CD8-positive, alpha-beta memory T cell (primary cell): Measurements from ENCODE around the gene OSBPL3. TPM values are rescaled to one million over a fixed set of nuclear protein-coding genes. Genes with fewer than 3 reads are reported as not detected.
A peak's percentile ranks its signal among the peaks of the same experiment; 100 is the strongest.

Experiments used
- CTCF ChIA-PET: fragments of 350-600 bp; sonication (Branson Sonifier 250); formaldehyde crosslinking; loops from one replicate; lab custom pipeline; 2021; ENCODE audit warnings: antibody characterized with exemption; lab: Charles Lee
- POLR2A ChIA-PET: fragments of 350-600 bp; sonication (Branson Sonifier 250); formaldehyde crosslinking; loops from one replicate; lab custom pipeline; 2021; ENCODE audit warnings: antibody characterized with exemption; lab: Charles Lee
- DNase-seq, 5 donors: peaks; one replicate each; pipeline versions ENCODE4 v3.0.0 to v3.0.0-alpha.2; 2020 to 2022; ENCODE audit warnings: mixed read lengths in 1 of 5
- H3K27ac ChIP-seq: one replicate; pipeline ENCODE4 v1.7.0; 2013; ENCODE audit warnings: low read depth, mild to moderate bottlenecking, low read length, moderate library complexity
- H3K27me3 ChIP-seq: 2 replicates; pipeline ENCODE4 v1.7.0; 2013; ENCODE audit warnings: low read length, mild to moderate bottlenecking; ENCODE audit not compliant: insufficient read depth, poor library complexity, severe bottlenecking
- H3K36me3 ChIP-seq: 2 replicates; pipeline ENCODE4 v1.7.0; 2013; ENCODE audit warnings: mild to moderate bottlenecking, low read length, moderate library complexity; ENCODE audit not compliant: insufficient read depth
- H3K4me1 ChIP-seq: 2 replicates; pipeline ENCODE4 v1.7.0; 2013; ENCODE audit warnings: mild to moderate bottlenecking, low read length, moderate library complexity; ENCODE audit not compliant: insufficient read depth
- H3K4me3 ChIP-seq: 2 replicates; pipeline ENCODE4 v1.7.0; 2013; ENCODE audit warnings: mild to moderate bottlenecking, low read length
- H3K9me3 ChIP-seq: 2 replicates; pipeline ENCODE4 v1.7.0; 2013; ENCODE audit warnings: mild to moderate bottlenecking, low read length
- H3K27ac Mint-ChIP-seq, 8 donors: one replicate each; pipeline ENCODE4 v1.8.0; 2020 to 2021; ENCODE audit warnings: mixed read lengths in 8 of 8, mild to moderate bottlenecking in 6 of 8, inconsistent platforms in 3 of 8, moderate library complexity in 3 of 8
- H3K27me3 Mint-ChIP-seq, 2 donors: one replicate each; pipeline ENCODE4 v1.8.0; 2020 to 2021; ENCODE audit warnings: mixed read lengths in 2 of 2, mild to moderate bottlenecking in 1 of 2, moderate library complexity in 1 of 2
- H3K36me3 Mint-ChIP-seq, 3 donors: one replicate each; pipeline ENCODE4 v1.8.0; 2020 to 2021; ENCODE audit warnings: mixed read lengths in 3 of 3, inconsistent platforms in 1 of 3, mild to moderate bottlenecking in 1 of 3
- H3K4me1 Mint-ChIP-seq, 3 donors: one replicate each; pipeline ENCODE4 v1.8.0; 2020 to 2021; ENCODE audit warnings: mixed read lengths in 3 of 3, inconsistent platforms in 1 of 3, mild to moderate bottlenecking in 1 of 3
- H3K4me3 Mint-ChIP-seq, 7 donors: one replicate each; pipeline ENCODE4 v1.8.0; 2020 to 2021; ENCODE audit warnings: mixed read lengths in 7 of 7, mild to moderate bottlenecking in 6 of 7, moderate library complexity in 4 of 7, inconsistent platforms in 2 of 7
- H3K9me3 Mint-ChIP-seq, 5 donors: one replicate each; pipeline ENCODE4 v1.8.0; 2020 to 2022; ENCODE audit warnings: mixed read lengths in 5 of 5, mild to moderate bottlenecking in 3 of 5, moderate library complexity in 2 of 5, inconsistent platforms in 1 of 5
- polyA plus RNA-seq: library from polyadenylated mRNA; unstranded; fragments of 300-500 nt; fragmentation: Illumina TruSeq; gene quantifications from one replicate; pipeline ENCODE4 v1.2.3, GENCODE V29; 2021
- total RNA-seq, 2 experiments: library from RNA; stranded (reverse); gene quantifications; one replicate each; pipeline ENCODE4 v1.2.3, GENCODE V29; 2021

Gene OSBPL3, protein sequence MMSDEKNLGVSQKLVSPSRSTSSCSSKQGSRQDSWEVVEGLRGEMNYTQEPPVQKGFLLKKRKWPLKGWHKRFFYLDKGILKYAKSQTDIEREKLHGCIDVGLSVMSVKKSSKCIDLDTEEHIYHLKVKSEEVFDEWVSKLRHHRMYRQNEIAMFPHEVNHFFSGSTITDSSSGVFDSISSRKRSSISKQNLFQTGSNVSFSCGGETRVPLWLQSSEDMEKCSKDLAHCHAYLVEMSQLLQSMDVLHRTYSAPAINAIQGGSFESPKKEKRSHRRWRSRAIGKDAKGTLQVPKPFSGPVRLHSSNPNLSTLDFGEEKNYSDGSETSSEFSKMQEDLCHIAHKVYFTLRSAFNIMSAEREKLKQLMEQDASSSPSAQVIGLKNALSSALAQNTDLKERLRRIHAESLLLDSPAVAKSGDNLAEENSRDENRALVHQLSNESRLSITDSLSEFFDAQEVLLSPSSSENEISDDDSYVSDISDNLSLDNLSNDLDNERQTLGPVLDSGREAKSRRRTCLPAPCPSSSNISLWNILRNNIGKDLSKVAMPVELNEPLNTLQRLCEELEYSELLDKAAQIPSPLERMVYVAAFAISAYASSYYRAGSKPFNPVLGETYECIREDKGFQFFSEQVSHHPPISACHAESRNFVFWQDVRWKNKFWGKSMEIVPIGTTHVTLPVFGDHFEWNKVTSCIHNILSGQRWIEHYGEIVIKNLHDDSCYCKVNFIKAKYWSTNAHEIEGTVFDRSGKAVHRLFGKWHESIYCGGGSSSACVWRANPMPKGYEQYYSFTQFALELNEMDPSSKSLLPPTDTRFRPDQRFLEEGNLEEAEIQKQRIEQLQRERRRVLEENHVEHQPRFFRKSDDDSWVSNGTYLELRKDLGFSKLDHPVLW
- total RNA-seq (10 to 100 TPM; 71.7 to 72.5 TPM), polyA plus RNA-seq (16.4 TPM)

DNA sequence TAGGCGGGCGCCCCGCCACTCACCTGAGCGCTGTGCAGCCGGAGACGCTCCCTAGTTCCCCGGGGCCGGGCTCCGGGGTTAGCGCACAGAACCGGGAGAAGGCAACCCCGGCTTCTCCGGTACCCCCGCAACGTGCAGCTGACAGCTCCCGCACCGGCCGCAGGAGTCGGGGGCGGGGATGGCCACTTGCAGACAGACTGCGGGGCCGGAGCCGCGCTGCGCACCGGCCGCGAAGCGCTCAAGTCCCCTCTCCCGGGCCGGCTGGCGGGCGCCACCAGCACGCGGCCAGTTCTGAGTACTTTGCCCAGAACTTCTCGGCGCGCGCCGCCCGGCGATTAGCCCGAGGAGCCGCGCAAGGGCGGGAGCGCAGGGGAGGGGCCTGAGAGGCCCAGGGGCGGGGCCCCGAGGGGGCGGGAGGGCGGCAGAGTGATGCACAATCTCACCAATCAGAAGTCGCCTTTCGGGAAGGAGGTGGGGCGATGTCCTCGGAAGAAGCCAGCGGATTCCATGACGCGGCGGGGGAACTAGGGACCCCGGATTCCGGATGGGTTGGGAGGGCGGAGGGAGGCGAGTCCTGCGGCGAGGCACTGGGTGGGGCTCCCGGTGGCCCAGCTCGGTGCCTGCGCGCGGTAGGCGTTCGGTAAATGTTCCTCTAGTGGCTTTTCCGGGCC is at the start of gene OSBPL3:
TSS of gene OSBPL3 (minus strand) at position 316 of the 671 bp plus-strand sequence. CDS start 87,706 bp downstream, outside the sequence.
- peak within 1 kb of the TSS; percentile 79 to 99 (median 95) for H3K27ac Mint-ChIP-seq

DNA sequence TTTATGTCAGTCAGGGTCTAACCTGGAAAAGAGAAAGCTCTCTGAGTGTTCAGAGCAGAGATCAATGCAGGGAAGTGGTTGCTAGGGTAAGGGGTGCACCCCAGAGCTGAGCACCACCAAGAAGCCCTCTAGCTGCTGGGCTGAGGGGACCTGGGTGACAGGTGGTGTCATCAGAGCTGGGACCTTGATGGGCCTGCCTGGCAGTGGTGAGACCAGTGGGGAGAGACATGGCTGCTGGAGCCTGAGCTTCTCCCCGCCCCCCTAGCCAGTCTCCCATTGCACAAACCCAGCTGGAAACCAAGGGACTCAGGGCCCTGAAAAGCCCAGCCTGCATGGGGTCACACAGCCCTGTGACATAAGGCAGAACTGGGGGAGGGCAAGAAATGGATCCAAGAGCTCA is 49.1 kb upstream of the OSBPL3 start:
- Histone ChIP-seq H3K4me1 (peaks cover 28% of the 10 kb centered on the region), H3K36me3 (no peaks in the 10 kb centered on the region), H3K4me3 (no peak overlapping the region), H3K9me3 (no peaks in the 10 kb centered on the region), H3K27me3 (no peaks in the 10 kb centered on the region), H3K27ac (peak overlapping the region; percentile 32)
- H3K9me3 Mint-ChIP-seq, result no peaks in the 10 kb centered on the region
- peaks cover 47 to 77% (median 76%) of the 10 kb centered on the region in 3 donors for H3K4me1 Mint-ChIP-seq
- H3K36me3 Mint-ChIP-seq, result peaks cover 0 to 8% (median 2%) of the 10 kb centered on the region in 3 donors
- peaks cover 0 to 2% of the 10 kb centered on the region in 2 donors for H3K27me3 Mint-ChIP-seq
- ChIA-PET POLR2A (interaction anchor here (0.6 to 1.8 kb wide), 7 partner anchors 35 to 208 kb away, joined by 3 to 10 read pairs (median 4); partner anchors contain the start of genes CYCS and OSBPL3), CTCF (interaction anchor here (0.9 to 4.7 kb wide), 12 partner anchors 13 to 217 kb away, joined by 3 to 27 read pairs (median 8); partner anchors contain the start of gene OSBPL3)
- DNase-seq, result peak in 1 of 5 donors; percentile 49
- H3K4me3 Mint-ChIP-seq, result peak overlapping the region in 6 of 7 donors; percentile 51 to 73 (median 63)
- peak overlapping the region; percentile 76 to 98 (median 87) for H3K27ac Mint-ChIP-seq

More for the DNA sequence above, at the start of gene OSBPL3:
- Mint-ChIP-seq H3K27me3 (no peaks in the 10 kb centered on the region), H3K4me1 (peaks cover 51 to 64% (median 64%) of the 10 kb centered on the region in 3 donors), H3K9me3 (no peaks in the 10 kb centered on the region), H3K4me3 (peak within 1 kb of the TSS; percentile 87 to 99 (median 97)), H3K36me3 (peaks cover 0 to 17% (median 0%) of the 10 kb centered on the region in 3 donors)
- Histone ChIP-seq H3K27ac (peak within 1 kb of the TSS; percentile 87), H3K9me3 (no peaks in the 10 kb centered on the region), H3K4me3 (peak within 1 kb of the TSS; percentile 96), H3K27me3 (no peaks in the 10 kb centered on the region), H3K4me1 (peaks cover 45% of the 10 kb centered on the region), H3K36me3 (no peaks in the 10 kb centered on the region)
- DNase-seq, result peak; percentile 92 to 98 (median 97)
- ChIA-PET CTCF (interaction anchor here (0.8 to 7.3 kb wide), 32 partner anchors 10 to 168 kb away, joined by 3 to 86 read pairs (median 5); no protein-coding TSS in a partner anchor), POLR2A (interaction anchor here (0.5 to 4.7 kb wide), 12 partner anchors 16 to 158 kb away, joined by 3 to 51 read pairs (median 8); partner anchors contain the start of gene CYCS)

DNA sequence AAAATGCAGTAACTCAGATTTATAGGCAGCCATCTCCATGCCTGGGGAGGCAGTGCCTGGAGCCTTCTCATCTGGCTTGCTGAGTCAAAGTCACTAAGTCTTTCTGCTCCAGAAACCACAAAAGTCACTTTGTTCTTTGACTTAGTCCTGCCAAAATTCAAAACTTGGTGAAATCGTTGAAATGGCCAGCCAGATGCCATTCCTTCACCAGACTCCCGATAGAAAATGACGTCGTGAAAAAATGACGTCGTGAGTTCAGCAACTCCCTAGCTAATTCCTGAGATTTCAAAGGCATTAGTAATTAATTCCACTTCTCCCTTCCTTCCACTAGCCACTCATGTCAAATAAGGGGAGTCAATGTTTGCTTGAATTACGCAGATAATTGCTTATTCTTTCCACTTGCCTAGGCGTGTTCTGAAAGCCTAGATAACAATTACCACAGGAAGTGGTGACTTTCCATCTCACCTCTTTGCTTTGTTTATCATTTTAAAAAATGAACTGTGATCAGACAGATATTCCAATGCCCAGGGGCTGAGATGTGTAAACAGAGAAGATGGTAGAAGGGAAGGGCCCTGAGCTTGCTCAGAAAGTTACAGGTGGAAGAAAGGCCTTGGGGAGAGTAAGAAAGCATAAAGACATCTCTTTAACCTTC is 48.5 kb upstream of the OSBPL3 start:
- Mint-ChIP-seq H3K4me1 (peaks cover 47 to 77% (median 76%) of the 10 kb centered on the region in 3 donors), H3K4me3 (peak overlapping the region; percentile 3 to 73 (median 61)), H3K27me3 (peaks cover 0 to 2% of the 10 kb centered on the region in 2 donors), H3K36me3 (peaks cover 0 to 8% (median 2%) of the 10 kb centered on the region in 3 donors), H3K9me3 (no peaks in the 10 kb centered on the region), H3K27ac (peak overlapping the region; percentile 76 to 98 (median 87))
- POLR2A ChIA-PET, result interaction anchor here (0.6 to 1.8 kb wide), 7 partner anchors 35 to 208 kb away, joined by 3 to 10 read pairs (median 4); partner anchors contain the start of genes CYCS and OSBPL3
- H3K4me1 ChIP-seq, result peaks cover 28% of the 10 kb centered on the region
- no peaks in the 10 kb centered on the region for H3K36me3 ChIP-seq
- peak overlapping the region; percentile 35 for H3K4me3 ChIP-seq
- CTCF ChIA-PET, result interaction anchor here (0.9 to 4.7 kb wide), 12 partner anchors 12 to 216 kb away, joined by 3 to 27 read pairs (median 8); partner anchors contain the start of gene OSBPL3
- H3K27me3 ChIP-seq, result no peaks in the 10 kb centered on the region
- peak overlapping the region; percentile 32 for H3K27ac ChIP-seq
- DNase-seq, result peak in 3 of 5 donors; percentile 25 to 55 (median 51)
- H3K9me3 ChIP-seq, result no peaks in the 10 kb centered on the region

DNA sequence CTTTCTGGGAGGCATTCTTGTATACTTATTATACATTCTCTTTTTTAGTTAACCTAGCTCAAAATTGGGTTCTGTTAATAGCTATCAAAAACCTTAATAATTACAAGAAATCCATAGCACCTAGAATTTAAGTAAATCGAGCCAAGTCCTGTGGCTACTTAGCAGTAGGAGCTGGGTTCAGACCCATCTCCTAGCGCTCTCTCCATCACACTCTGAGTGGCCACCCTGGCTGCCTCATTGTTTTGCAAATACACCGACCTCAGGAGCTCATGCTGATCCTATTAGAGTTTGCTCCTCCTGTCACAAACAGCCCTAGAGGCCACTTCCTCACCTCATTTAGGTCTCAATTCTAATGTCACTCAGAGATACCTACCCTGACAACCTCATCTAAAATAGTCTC is 46.2 kb upstream of the OSBPL3 start:
- Mint-ChIP-seq H3K27ac (peak overlapping the region in 1 of 8 donors; percentile 40), H3K27me3 (no peaks in the 10 kb centered on the region), H3K36me3 (peaks cover 0 to 8% (median 2%) of the 10 kb centered on the region in 3 donors), H3K9me3 (no peaks in the 10 kb centered on the region), H3K4me1 (peaks cover 42 to 65% (median 60%) of the 10 kb centered on the region in 3 donors), H3K4me3 (no peak overlapping the region)
- no peak overlapping the region for H3K4me3 ChIP-seq
- no peak for DNase-seq
- CTCF ChIA-PET, result interaction anchor here (0.9 to 2.2 kb wide), 4 partner anchors 45 to 206 kb away, joined by 4 to 8 read pairs (median 4); no protein-coding TSS in a partner anchor
- H3K36me3 ChIP-seq, result no peaks in the 10 kb centered on the region
- H3K27ac ChIP-seq, result no peak overlapping the region
- H3K4me1 ChIP-seq, result peaks cover 28% of the 10 kb centered on the region
- no peaks in the 10 kb centered on the region for H3K9me3 ChIP-seq
- POLR2A ChIA-PET, result interaction anchor here (0.6 kb wide), 1 partner anchor 44 kb away, joined by 3 read pairs; no protein-coding TSS in a partner anchor
- H3K27me3 ChIP-seq, result no peaks in the 10 kb centered on the region

DNA sequence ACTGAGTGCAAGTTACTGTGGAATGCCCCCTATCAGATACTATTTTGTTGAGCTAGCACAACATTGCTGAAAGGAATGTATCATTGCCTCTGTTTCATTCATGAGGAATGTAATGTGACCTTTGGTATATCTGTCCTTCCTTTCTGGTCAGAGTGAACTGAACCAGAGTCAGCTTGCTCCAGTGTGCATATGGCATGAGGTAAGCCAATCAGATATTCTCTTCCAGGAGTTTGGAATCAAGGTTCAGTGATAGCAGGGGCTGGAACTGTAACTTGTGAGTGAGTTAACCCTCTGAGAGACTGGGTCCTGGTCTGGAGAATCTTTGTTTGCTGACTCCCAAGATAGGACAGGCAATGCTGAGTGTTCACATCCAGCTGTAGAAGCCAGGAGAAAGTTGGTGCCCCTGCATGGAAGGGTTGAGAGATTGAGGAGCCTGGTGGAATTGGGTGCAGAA is 45.3 kb upstream of the OSBPL3 start:
- Histone ChIP-seq H3K36me3 (no peaks in the 10 kb centered on the region), H3K27me3 (no peaks in the 10 kb centered on the region), H3K27ac (no peak overlapping the region), H3K4me1 (peaks cover 28% of the 10 kb centered on the region), H3K4me3 (no peak overlapping the region), H3K9me3 (no peaks in the 10 kb centered on the region)
- H3K36me3 Mint-ChIP-seq, result peaks cover 0 to 8% (median 2%) of the 10 kb centered on the region in 3 donors
- no peaks in the 10 kb centered on the region for H3K9me3 Mint-ChIP-seq
- CTCF ChIA-PET, result interaction anchor here (1.1 to 1.7 kb wide), 2 partner anchors 46 to 205 kb away, joined by 4 to 8 read pairs; no protein-coding TSS in a partner anchor
- no peaks in the 10 kb centered on the region for H3K27me3 Mint-ChIP-seq
- peak overlapping the region in 2 of 8 donors; percentile 13 to 19 for H3K27ac Mint-ChIP-seq
- no peak for DNase-seq
- POLR2A ChIA-PET, result no interaction called here
- H3K4me3 Mint-ChIP-seq, result no peak overlapping the region
- H3K4me1 Mint-ChIP-seq, result peaks cover 33 to 56% (median 51%) of the 10 kb centered on the region in 3 donors

DNA sequence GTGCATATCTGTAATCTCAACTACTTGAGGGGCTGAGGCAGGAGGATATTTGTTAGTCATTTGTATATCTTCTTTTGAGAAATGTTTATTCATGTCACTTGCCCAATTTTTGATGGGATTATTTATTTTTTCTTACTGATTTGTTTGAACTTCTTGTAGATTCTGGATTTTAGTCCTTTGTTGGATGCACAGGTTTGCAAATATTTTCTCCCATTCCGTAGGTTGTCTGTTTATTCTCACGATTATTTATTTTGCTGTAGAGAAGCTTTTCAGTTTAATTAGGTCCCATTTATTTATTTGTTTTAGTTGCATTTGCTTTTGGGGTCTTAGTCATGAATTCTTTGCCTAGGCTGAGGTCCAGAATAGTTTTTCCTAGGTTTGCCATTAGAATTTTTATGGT is 44.1 kb upstream of the OSBPL3 start:
- DNase-seq, result no peak
- CTCF ChIA-PET, result no interaction called here
- Mint-ChIP-seq H3K9me3 (no peaks in the 10 kb centered on the region), H3K27me3 (no peaks in the 10 kb centered on the region), H3K4me1 (peaks cover 23 to 44% (median 39%) of the 10 kb centered on the region in 3 donors), H3K36me3 (peaks cover 0 to 8% (median 2%) of the 10 kb centered on the region in 3 donors), H3K4me3 (no peak overlapping the region), H3K27ac (peak overlapping the region in 1 of 8 donors; percentile 39)
- Histone ChIP-seq H3K4me1 (peaks cover 20% of the 10 kb centered on the region), H3K9me3 (no peaks in the 10 kb centered on the region), H3K27ac (no peak overlapping the region), H3K4me3 (no peak overlapping the region), H3K27me3 (no peaks in the 10 kb centered on the region), H3K36me3 (no peaks in the 10 kb centered on the region)
- POLR2A ChIA-PET, result no interaction called here
